H9 (cell line): Measurements from ENCODE around the gene ARAP2. TPM values are rescaled to one million over a fixed set of nuclear protein-coding genes. Genes with fewer than 3 reads are reported as not detected.

Experiments
- DNase-seq: peaks from one replicate; pipeline ENCODE4 v3.0.0-alpha.2; 2017
- H2AFZ ChIP-seq: one replicate; pipeline ENCODE4 v1.6.1; 2013; ENCODE audit warnings: mild to moderate bottlenecking, low read length, control low read depth, moderate library complexity
- H2AK5ac ChIP-seq: 2 replicates; pipeline ENCODE4 v1.6.1; 2013; ENCODE audit warnings: low read length, control low read depth, mixed read lengths; ENCODE audit not compliant: insufficient read length
- H2BK120ac ChIP-seq: one replicate; pipeline ENCODE4 v1.6.1; 2013; ENCODE audit warnings: low read depth, mild to moderate bottlenecking, low read length, control low read depth, inconsistent platforms; ENCODE audit not compliant: poor library complexity, severe bottlenecking
- H2BK12ac ChIP-seq: 2 replicates; pipeline ENCODE4 v1.6.1; 2013; ENCODE audit warnings: low read length, control low read depth, mixed read lengths, low read depth; ENCODE audit not compliant: insufficient read length
- H2BK15ac ChIP-seq: 2 replicates; pipeline ENCODE4 v1.6.1; 2013; ENCODE audit warnings: low read depth, low read length, control low read depth
- H2BK20ac ChIP-seq: one replicate; pipeline ENCODE4 v1.6.1; 2013; ENCODE audit warnings: low read depth, mild to moderate bottlenecking, low read length, control low read depth, inconsistent platforms; ENCODE audit not compliant: poor library complexity, severe bottlenecking
- H2BK5ac ChIP-seq: 2 replicates; pipeline ENCODE4 v1.6.1; 2013; ENCODE audit warnings: low read length, control low read depth, mixed read lengths; ENCODE audit not compliant: insufficient read length
- H3K14ac ChIP-seq: 2 replicates; pipeline ENCODE4 v1.6.1; 2013; ENCODE audit warnings: low read length, control low read depth; ENCODE audit not compliant: insufficient read depth
- H3K18ac ChIP-seq: 2 replicates; pipeline ENCODE4 v1.6.1; 2013; ENCODE audit warnings: low read depth, mild to moderate bottlenecking, mixed read lengths, low read length, control low read depth; ENCODE audit not compliant: insufficient read length
- H3K23ac ChIP-seq: 2 replicates; pipeline ENCODE4 v1.6.1; 2013; ENCODE audit warnings: low read length, control low read depth, mixed read lengths, low read depth; ENCODE audit not compliant: insufficient read length
- H3K23me2 ChIP-seq: 2 replicates; pipeline ENCODE4 v1.6.1; 2013; ENCODE audit warnings: low read depth, mild to moderate bottlenecking, mixed read lengths, low read length, control low read depth; ENCODE audit not compliant: insufficient read length, poor library complexity, severe bottlenecking
- H3K27ac ChIP-seq: 2 replicates; pipeline ENCODE4 v1.5.1; 2013; ENCODE audit warnings: low read length, control low read depth, mixed read lengths, low read depth; ENCODE audit not compliant: insufficient read length
- H3K27me3 ChIP-seq: 2 replicates; pipeline ENCODE4 v1.6.1; 2013; ENCODE audit warnings: low read length, control low read depth, inconsistent platforms; ENCODE audit not compliant: insufficient read depth
- H3K4ac ChIP-seq: 2 replicates; pipeline ENCODE4 v1.6.1; 2013; ENCODE audit warnings: low read depth, mild to moderate bottlenecking, control low read depth, inconsistent platforms, low read length, moderate library complexity
- H3K4me1 ChIP-seq: 2 replicates; pipeline ENCODE4 v1.6.1; 2013; ENCODE audit warnings: low read length, control low read depth, inconsistent platforms; ENCODE audit not compliant: insufficient read depth
- H3K4me2 ChIP-seq: 2 replicates; pipeline ENCODE4 v1.6.1; 2013; ENCODE audit warnings: low read length, control low read depth, mixed read lengths; ENCODE audit not compliant: insufficient read length, insufficient read depth
- H3K56ac ChIP-seq: 2 replicates; pipeline ENCODE4 v1.6.1; 2013; ENCODE audit warnings: low read depth, mild to moderate bottlenecking, mixed read lengths, low read length, control low read depth; ENCODE audit not compliant: insufficient read length
- H3K79me1 ChIP-seq: 2 replicates; pipeline ENCODE4 v1.6.1; 2013; ENCODE audit warnings: low read depth, mild to moderate bottlenecking, moderate library complexity, low read length, control low read depth, inconsistent platforms; ENCODE audit not compliant: insufficient read depth, poor library complexity, severe bottlenecking
- H3K79me2 ChIP-seq: 2 replicates; pipeline ENCODE4 v1.6.1; 2013; ENCODE audit warnings: low read length, control low read depth, inconsistent platforms; ENCODE audit not compliant: insufficient read depth
- H3K9ac ChIP-seq: 2 replicates; pipeline ENCODE4 v1.6.1; 2013; ENCODE audit warnings: low read length, control low read depth, mixed read lengths; ENCODE audit not compliant: insufficient read length; ENCODE audit errors: extremely low read depth
- H3K9me3 ChIP-seq: one replicate; pipeline ENCODE4 v1.6.1; 2013; ENCODE audit warnings: low read depth, low read length, inconsistent platforms; ENCODE audit not compliant: control insufficient read depth
- H3T11ph ChIP-seq: one replicate; pipeline ENCODE4 v1.6.1; 2013; ENCODE audit warnings: mild to moderate bottlenecking, low read length, control low read depth, inconsistent platforms
- H4K20me1 ChIP-seq: one replicate; pipeline ENCODE4 v1.6.1; 2013; ENCODE audit not compliant: control insufficient read depth, insufficient read length, insufficient read depth
- H4K5ac ChIP-seq: 2 replicates; pipeline ENCODE4 v1.6.1; 2013; ENCODE audit warnings: low read depth, mild to moderate bottlenecking, mixed read lengths, low read length, control low read depth; ENCODE audit not compliant: insufficient read length
- H4K8ac ChIP-seq: replicated peaks from 2 replicates; pipeline ENCODE4 v1.6.1; 2013; ENCODE audit warnings: low read length, control low read depth, mixed read lengths, low read depth; ENCODE audit not compliant: insufficient read length
- H4K91ac ChIP-seq: 2 replicates; pipeline ENCODE4 v1.6.1; 2013; ENCODE audit warnings: low read depth, mild to moderate bottlenecking, moderate library complexity, mixed read lengths, low read length, control low read depth; ENCODE audit not compliant: insufficient read length
- H3K27ac Mint-ChIP-seq, 3 experiments: 2 replicates in 2 of 3; 3 replicates in 1 of 3; pipeline ENCODE4 v1.8.0; 2020 to 2021; ENCODE audit warnings: mixed read lengths in 3 of 3, mild to moderate bottlenecking in 1 of 3, moderate library complexity in 1 of 3
- H3K27me3 Mint-ChIP-seq: 2 replicates; pipeline ENCODE4 v1.8.0; 2021; ENCODE audit warnings: low read depth, mild to moderate bottlenecking, moderate library complexity, mixed read lengths
- H3K36me3 Mint-ChIP-seq, 3 experiments: 2 replicates in 2 of 3; 3 replicates in 1 of 3; pipeline ENCODE4 v1.8.0; 2020 to 2021; ENCODE audit warnings: low read depth in 3 of 3, mixed read lengths in 3 of 3; ENCODE audit not compliant: insufficient read depth in 1 of 3
- H3K4me1 Mint-ChIP-seq, 2 experiments: 2 replicates each; pipeline ENCODE4 v1.8.0; 2020; ENCODE audit warnings: mixed read lengths in 2 of 2
- H3K4me3 Mint-ChIP-seq, 2 experiments: 2 replicates in 1 of 2; 3 replicates in 1 of 2; pipeline ENCODE4 v1.8.0; 2020 to 2021; ENCODE audit warnings: mild to moderate bottlenecking in 2 of 2, mixed read lengths in 2 of 2, moderate library complexity in 1 of 2
- H3K9me3 Mint-ChIP-seq, 2 experiments: 2 replicates in 1 of 2; 3 replicates in 1 of 2; pipeline ENCODE4 v1.8.0; 2020; ENCODE audit warnings: mild to moderate bottlenecking in 2 of 2, mixed read lengths in 2 of 2, moderate library complexity in 1 of 2
- WGBS: extraction: QIAGEN DNeasy Blood & Tissue Kit; methylation state at CpG from one replicate; pipeline ENCODE4 v1.1.7; 2013; ENCODE audit warnings: missing lambda C conversion rate, low lambda C conversion rate, mixed read lengths; ENCODE audit not compliant: insufficient read length; ENCODE audit errors: extremely low coverage; 5-methylcytosine and 5-hydroxymethylcytosine counted together
- total RNA-seq: library from RNA; stranded (reverse); gene quantifications from 2 replicates; pipeline ENCODE4 v1.2.1, GENCODE V29; 2021
- TF ChIP-seq, protein P1 (sequence below): fragments of 200-600 bp; sonication (generic); conservative IDR thresholded peaks from 3 replicates; pipeline ENCODE4 v1.8.0; 2021; ENCODE audit warnings: antibody characterized with exemption, mild to moderate bottlenecking

Gene ARAP2
- total RNA-seq, 1 experiment from 2014 or later, result 6.3 TPM

DNA sequence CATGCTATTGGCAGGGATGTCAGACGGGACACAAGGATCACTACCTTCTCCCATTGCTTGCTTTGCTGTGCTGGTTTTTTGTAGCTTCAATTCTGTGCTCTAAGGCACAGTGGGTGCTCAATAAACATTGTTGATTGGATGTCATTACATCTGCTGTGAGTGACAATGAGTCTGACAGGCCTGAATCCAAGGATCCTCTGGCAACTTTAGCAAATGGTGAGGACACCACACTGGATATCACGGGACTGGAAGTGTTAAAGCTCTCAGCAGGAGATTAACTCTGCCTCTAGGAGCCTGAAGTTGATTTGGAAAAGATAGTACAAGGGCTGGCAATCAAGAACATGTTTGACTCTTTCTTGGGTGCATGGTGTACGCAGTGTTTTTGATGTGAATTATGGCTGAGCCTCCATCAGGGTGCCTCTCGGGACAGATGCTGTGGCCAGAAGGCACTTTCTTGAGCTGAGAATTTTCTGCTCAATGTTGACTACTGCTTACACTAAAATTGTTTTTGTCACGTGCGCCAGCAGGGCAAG lies 217.9 kb downstream of the ARAP2 start:
- Histone ChIP-seq H3K4me2 (no peak overlapping the region), H3K56ac (no peak overlapping the region), H3K27ac (no peak overlapping the region), H3K9me3 (no peaks in the 10 kb centered on the region), H3K27me3 (no peaks in the 10 kb centered on the region), H4K5ac (no peak overlapping the region), H2AFZ (no peak overlapping the region), H3K79me2 (no peaks in the 10 kb centered on the region), H3K4me1 (peaks cover 9% of the 10 kb centered on the region), H2BK120ac (no peak overlapping the region), H3K23me2 (no peaks in the 10 kb centered on the region), H3K23ac (no peak overlapping the region), H2BK20ac (no peak overlapping the region), H2BK15ac (no peak overlapping the region), H4K91ac (no peak overlapping the region), H4K8ac (no peak overlapping the region), H3K14ac (no peak overlapping the region), H3K79me1 (no peaks in the 10 kb centered on the region), H4K20me1 (no peaks in the 10 kb centered on the region), H3K9ac (no peak overlapping the region), H3K18ac (no peak overlapping the region), H2BK5ac (no peak overlapping the region), H3K4ac (no peak overlapping the region), H2AK5ac (no peak overlapping the region), H2BK12ac (no peak overlapping the region), H3T11ph (no peak overlapping the region)
- Mint-ChIP-seq H3K4me3 (peak overlapping the region in 1 of 2 experiments; percentile 14; a peak in 1 of 5 replicates), H3K36me3 (no peaks in the 10 kb centered on the region), H3K27ac (no peak overlapping the region), H3K9me3 (no peaks in the 10 kb centered on the region), H3K27me3 (no peaks in the 10 kb centered on the region), H3K4me1 (peaks cover 17% of the 10 kb centered on the region in 2 experiments)
- DNase-seq, result peak; percentile 35
- TF ChIP-seq, protein P1, sequence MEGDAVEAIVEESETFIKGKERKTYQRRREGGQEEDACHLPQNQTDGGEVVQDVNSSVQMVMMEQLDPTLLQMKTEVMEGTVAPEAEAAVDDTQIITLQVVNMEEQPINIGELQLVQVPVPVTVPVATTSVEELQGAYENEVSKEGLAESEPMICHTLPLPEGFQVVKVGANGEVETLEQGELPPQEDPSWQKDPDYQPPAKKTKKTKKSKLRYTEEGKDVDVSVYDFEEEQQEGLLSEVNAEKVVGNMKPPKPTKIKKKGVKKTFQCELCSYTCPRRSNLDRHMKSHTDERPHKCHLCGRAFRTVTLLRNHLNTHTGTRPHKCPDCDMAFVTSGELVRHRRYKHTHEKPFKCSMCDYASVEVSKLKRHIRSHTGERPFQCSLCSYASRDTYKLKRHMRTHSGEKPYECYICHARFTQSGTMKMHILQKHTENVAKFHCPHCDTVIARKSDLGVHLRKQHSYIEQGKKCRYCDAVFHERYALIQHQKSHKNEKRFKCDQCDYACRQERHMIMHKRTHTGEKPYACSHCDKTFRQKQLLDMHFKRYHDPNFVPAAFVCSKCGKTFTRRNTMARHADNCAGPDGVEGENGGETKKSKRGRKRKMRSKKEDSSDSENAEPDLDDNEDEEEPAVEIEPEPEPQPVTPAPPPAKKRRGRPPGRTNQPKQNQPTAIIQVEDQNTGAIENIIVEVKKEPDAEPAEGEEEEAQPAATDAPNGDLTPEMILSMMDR, result no peak
- no CpG with 5 or more reads among the region's 6 CpGs for WGBS
